Brain microvascular endothelial cell (primary cell): ENCODE measurements around the gene DHX9.
A peak's percentile ranks its signal among the peaks of the same experiment; 100 is the strongest.
"Not testable (repeated sequence)": the region's sequence is repeated elsewhere in the genome, so short reads cannot be mapped to it uniquely, and the experiment has no call there.

ENCODE experiments used
- DNase-seq: peaks from one replicate; pipeline ENCODE4 v3.0.0-alpha.2; 2020
- H3K27ac ChIP-seq: fragments of 250-450 bp; sonication (Bioruptor Pico); 2 replicates; pipeline ENCODE4 v1.5.1; 2020; ENCODE audit warnings: mild to moderate bottlenecking, moderate library complexity
- H3K27me3 ChIP-seq: fragments of 250-450 bp; sonication (Bioruptor Pico); replicated peaks from 2 replicates; pipeline ENCODE4 v1.5.1; 2020; ENCODE audit warnings: mild to moderate bottlenecking
- H3K36me3 ChIP-seq: fragments of 250-450 bp; sonication (Bioruptor Pico); replicated peaks from 2 replicates; pipeline ENCODE4 v1.5.1; 2020; ENCODE audit warnings: mild to moderate bottlenecking
- H3K4me3 ChIP-seq: 2 replicates; pipeline ENCODE4 v1.5.1; 2011; ENCODE audit warnings: low read depth, mild to moderate bottlenecking, control low read depth, low read length, moderate library complexity
- in situ Hi-C: cut with HindIII; loops from 2 replicates; pipeline ENCODE4 v1.10.0; 2017; ENCODE audit warnings: low sequenced_read_pairs, low pct_ligation_motif_present
- TF ChIP-seq, protein P1 (sequence below): IDR thresholded peaks from 2 replicates; pipeline ENCODE4 v1.5.1; 2011; ENCODE audit warnings: low read depth, mild to moderate bottlenecking, moderate library complexity, low read length, control low read depth, inconsistent platforms; ENCODE audit errors: missing control alignments

DHX9 gene

DNA sequence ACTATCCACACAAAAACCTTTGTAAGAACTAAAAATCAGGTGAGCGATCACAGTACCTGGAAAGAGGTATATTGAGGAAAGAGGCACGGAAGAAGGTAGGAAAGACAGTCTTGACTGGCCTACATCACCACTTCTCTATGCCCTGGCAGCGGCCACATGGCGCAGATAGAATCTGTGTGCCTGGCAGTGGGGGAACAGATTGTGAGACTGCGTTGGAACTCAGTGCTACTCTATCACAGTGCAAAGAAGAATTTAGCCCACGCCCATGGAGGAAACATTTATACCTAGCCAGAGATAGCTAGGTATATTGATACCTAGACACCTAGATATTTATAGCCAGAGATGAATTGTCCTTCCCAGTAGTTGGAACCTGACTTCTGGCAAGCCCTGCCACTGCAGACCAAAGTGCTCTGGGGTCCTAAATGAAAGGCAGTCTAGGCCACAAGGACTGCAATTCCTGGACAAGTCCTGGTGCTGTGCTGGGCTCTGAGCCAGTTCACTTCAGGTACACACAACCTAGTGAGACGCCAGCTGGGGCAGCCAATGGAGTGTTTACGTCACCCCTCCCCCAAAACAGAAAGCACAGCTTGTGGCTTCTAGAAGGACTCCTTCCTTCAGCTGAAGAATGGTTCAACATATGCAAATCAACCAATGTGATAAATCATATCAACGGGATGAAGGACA lies 51.9 kb downstream of the DHX9 start:
- H3K4me3 ChIP-seq: no peak overlapping the region
- DNase-seq: no peak
- no peak overlapping the region for H3K27ac ChIP-seq
- in situ Hi-C loops: no loop called here
- peaks cover 29% of the 10 kb centered on the region for H3K36me3 ChIP-seq
- H3K27me3 ChIP-seq: no peaks in the 10 kb centered on the region
- TF ChIP-seq, protein P1, sequence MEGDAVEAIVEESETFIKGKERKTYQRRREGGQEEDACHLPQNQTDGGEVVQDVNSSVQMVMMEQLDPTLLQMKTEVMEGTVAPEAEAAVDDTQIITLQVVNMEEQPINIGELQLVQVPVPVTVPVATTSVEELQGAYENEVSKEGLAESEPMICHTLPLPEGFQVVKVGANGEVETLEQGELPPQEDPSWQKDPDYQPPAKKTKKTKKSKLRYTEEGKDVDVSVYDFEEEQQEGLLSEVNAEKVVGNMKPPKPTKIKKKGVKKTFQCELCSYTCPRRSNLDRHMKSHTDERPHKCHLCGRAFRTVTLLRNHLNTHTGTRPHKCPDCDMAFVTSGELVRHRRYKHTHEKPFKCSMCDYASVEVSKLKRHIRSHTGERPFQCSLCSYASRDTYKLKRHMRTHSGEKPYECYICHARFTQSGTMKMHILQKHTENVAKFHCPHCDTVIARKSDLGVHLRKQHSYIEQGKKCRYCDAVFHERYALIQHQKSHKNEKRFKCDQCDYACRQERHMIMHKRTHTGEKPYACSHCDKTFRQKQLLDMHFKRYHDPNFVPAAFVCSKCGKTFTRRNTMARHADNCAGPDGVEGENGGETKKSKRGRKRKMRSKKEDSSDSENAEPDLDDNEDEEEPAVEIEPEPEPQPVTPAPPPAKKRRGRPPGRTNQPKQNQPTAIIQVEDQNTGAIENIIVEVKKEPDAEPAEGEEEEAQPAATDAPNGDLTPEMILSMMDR: no peak

DNA sequence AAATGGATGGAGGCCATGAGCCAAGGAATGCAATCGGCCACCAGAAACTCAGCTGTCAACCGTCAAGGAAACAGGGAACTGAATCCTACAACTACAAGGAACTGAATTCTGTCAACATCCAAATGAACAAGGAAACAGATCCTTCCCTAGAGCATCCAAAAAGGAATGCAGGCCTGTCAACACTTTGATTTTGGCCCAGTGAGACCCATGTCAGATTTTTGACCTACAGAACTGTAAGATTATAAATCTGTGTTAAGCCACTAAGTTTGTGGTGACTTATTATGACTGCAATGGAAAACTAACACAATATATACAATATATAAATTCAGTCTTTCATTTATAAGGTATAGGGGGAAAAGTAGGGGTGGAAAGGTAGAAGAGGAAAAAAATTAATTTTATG lies 58.5 kb downstream of the DHX9 start:
- Histone ChIP-seq H3K36me3 (no peaks in the 10 kb centered on the region), H3K27ac (no peak overlapping the region), H3K27me3 (no peaks in the 10 kb centered on the region), H3K4me3 (no peak overlapping the region)
- in situ Hi-C loops: no loop called here
- TF ChIP-seq, protein P1: no peak
- no peak for DNase-seq

DNA sequence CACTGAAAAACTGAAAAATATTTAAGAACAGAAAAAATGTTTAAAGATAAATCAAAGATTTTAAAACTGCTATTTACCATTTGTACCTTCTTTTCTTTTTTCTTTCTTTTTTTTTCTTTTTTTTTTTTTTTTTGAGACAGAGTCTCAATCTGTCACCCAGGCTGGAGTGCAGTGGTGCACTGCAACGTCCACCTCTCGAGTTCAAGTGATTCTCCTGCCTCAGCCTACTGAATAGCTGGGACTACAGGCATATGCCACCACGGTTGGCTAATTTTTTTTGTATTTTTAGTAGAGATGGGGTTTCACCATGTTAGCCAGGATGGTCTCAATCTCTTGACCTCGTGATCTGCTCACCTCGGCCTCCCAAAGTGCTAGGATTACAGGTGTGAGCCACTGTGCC lies 62.8 kb downstream of the DHX9 start:
- H3K4me3 ChIP-seq, H3K36me3 ChIP-seq, H3K27ac ChIP-seq, DNase-seq, H3K27me3 ChIP-seq, in situ Hi-C loops: not testable (repeated sequence)

DNA sequence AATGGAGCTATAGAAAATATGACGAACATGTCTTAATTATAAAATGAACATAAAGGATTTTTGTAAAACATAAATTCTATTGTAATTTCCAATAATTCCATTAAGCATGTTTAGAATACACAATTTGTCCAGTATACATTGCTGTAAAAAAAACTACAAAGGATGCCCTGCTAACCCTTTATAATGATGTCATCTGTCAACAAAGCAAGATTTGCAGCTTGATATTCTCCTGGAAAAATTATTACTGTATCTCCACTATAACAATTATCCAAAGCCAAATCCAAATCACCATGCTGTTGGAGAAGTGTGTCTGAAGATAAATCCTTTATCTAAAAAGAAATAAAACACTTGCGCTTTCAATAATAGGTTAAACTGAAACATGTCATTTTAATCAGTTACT lies 66.2 kb downstream of the DHX9 start:
- Histone ChIP-seq H3K36me3 (no peaks in the 10 kb centered on the region), H3K27ac (no peak overlapping the region), H3K27me3 (no peaks in the 10 kb centered on the region), H3K4me3 (no peak overlapping the region)
- in situ Hi-C loops: no loop called here
- TF ChIP-seq, protein P1: no peak
- DNase-seq: no peak

DNA sequence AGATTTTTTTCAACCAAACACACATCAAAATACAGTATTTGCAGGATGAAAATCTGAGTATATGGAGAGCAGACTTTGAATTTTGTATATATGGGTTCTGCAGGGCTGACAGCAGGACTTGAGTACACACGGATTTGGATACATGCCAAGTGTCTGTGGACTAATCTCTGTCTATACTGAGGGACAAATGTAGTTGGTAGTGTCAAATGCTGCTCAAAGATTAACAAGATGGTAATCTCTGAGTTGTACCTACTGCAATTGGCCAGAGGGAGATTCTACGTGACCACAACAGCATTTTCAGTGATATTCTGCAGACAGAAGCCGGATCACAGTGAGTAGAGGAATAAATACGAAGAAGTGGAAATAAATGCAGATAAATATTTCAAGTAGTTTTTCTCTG lies 70.4 kb downstream of the DHX9 start:
- TF ChIP-seq, protein P1: no peak
- Histone ChIP-seq H3K4me3 (no peak overlapping the region), H3K27ac (no peak overlapping the region), H3K36me3 (no peaks in the 10 kb centered on the region), H3K27me3 (no peaks in the 10 kb centered on the region)
- no peak for DNase-seq
- in situ Hi-C loops: no loop called here

DNA sequence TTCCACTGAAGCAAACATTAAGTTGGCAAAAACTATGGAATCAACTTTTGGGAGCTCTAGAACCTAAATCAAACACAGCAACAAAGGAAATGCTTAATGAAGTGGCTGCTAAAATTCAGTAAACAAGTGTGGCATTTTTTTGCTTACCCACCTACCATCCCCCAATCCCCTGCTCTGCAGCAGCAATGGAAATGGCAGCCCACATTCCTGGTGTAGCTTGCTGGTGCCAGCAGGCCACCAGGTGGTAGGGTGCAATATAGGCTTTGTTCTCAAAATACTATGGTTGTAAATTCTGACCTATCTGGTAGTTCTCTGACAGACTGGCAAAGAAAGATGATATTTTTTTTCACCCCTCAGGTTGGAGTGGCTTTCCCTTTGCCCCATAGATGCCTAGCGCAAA lies 71.0 kb downstream of the DHX9 start:
- Histone ChIP-seq H3K4me3 (no peak overlapping the region), H3K36me3 (no peaks in the 10 kb centered on the region), H3K27ac (no peak overlapping the region), H3K27me3 (no peaks in the 10 kb centered on the region)
- in situ Hi-C loops: no loop called here
- no peak for DNase-seq
- TF ChIP-seq, protein P1: peak; percentile 2
